A549 (cell line): ENCODE results near the gene RBM4B. TPM values are rescaled to one million over a fixed set of nuclear protein-coding genes. Genes with fewer than 3 reads are reported as not detected.

Experiments used
- ZC3H11A ChIP-seq: fragments of 450-650 bp; IDR thresholded peaks from 2 replicates; pipeline ENCODE4 v1.6.1; 2014; ENCODE audit warnings: antibody characterized with exemption, mild to moderate bottlenecking
- ZFP36 ChIP-seq: fragments of 450-650 bp; IDR thresholded peaks from 2 replicates; pipeline ENCODE4 v1.6.1; 2014; ENCODE audit warnings: borderline replicate concordance; ENCODE audit not compliant: partially characterized antibody
- polyA plus RNA-seq, 4 experiments: library from polyadenylated mRNA; depleted of rRNA in 3 of 4; stranded (reverse); fragments of >200 nt; fragmentation: RNase III in 1 of 4; extraction: RNeasy Plus Mini Kit Qiagen cat#74134 plus additional on column Dnase treatment in 1 of 4; gene quantifications; 2 replicates in 3 of 4; 3 replicates in 1 of 4; pipeline ENCODE4 v1.2.3, GENCODE V29; 2011 to 2017
- small RNA-seq, 6 experiments: library from RNA; depleted of rRNA; stranded (forward); fragments of <200 nt; gene quantifications; one replicate each; pipeline ENCODE3, GENCODE V24; 2012
- TF ChIP-seq, protein P1 (sequence below): fragments of >200 bp; sonication (Bioruptor Twin); formaldehyde crosslinking; IDR thresholded peaks from 3 replicates; pipeline ENCODE4 v1.5.1; 2016

The RBM4B gene
- polyA plus RNA-seq, 2 of the 4 experiments (the other 2 are of a cell fraction), result 28.0 to 32.7 TPM

DNA sequence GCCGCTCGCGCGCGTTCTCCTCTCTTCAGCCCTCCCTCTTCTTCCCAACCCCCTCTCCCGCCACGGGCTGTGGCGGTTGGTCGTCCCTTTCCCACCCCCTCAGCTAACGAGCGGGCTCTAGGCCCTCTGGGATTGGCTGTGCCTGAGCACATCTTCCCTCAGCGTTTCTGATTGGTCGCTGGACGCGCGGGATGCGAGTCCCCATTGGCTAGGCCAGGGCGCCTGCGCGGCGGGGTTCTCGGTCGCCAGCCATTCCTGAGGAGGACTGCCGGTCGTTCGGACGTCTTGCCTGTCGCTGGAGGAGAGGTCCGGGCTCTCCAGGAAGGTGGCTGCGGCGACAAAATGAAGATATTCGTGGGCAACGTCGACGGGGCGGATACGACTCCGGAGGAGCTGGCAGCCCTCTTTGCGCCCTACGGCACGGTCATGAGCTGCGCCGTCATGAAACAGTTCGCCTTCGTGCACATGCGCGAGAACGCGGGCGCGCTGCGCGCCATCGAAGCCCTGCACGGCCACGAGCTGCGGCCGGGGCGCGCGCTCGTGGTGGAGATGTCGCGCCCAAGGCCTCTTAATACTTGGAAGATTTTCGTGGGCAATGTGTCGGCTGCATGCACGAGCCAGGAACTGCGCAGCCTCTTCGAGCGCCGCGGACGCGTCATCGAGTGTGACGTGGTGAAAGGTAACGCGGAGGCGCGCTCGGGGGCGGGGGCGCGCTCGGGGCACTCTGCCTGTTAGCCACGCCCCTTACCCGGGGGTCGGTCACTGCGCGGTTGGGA lies 61.1 kb downstream of the RBM4B start, which contains the start of gene RBM14 (continued):
- TF ChIP-seq ZC3H11A (no peak), ZFP36 (no peak)
- TF ChIP-seq, protein P1, sequence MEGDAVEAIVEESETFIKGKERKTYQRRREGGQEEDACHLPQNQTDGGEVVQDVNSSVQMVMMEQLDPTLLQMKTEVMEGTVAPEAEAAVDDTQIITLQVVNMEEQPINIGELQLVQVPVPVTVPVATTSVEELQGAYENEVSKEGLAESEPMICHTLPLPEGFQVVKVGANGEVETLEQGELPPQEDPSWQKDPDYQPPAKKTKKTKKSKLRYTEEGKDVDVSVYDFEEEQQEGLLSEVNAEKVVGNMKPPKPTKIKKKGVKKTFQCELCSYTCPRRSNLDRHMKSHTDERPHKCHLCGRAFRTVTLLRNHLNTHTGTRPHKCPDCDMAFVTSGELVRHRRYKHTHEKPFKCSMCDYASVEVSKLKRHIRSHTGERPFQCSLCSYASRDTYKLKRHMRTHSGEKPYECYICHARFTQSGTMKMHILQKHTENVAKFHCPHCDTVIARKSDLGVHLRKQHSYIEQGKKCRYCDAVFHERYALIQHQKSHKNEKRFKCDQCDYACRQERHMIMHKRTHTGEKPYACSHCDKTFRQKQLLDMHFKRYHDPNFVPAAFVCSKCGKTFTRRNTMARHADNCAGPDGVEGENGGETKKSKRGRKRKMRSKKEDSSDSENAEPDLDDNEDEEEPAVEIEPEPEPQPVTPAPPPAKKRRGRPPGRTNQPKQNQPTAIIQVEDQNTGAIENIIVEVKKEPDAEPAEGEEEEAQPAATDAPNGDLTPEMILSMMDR, result no peak

Small RNAs within 50 kb of the gene (small RNA-seq; reads per million reads assigned to genes)
- gene RN7SL12P (0 reads per million in 6 experiments), gene RNU4-39P (0 to 0.43 (median 0) reads per million in 6 experiments)

Other genes starting within 250 kb of the RBM4B start
- 62.9 and 70.1 TPM in 2 replicates for gene MRPL11, start 239.0 kb downstream of the RBM4B start, polyA plus RNA-seq (2011; rRNA removed)
- gene MRPL11, start 239.0 kb downstream of the RBM4B start, polyA plus RNA-seq (2017; fragmentation: RNase III; extraction: RNeasy Plus Mini Kit Qiagen cat#74134 plus additional on column Dnase treatment), result 71.9 to 73.8 TPM (median 73.5 TPM) in 3 replicates
- gene PELI3, start 211.0 kb downstream of the RBM4B start, polyA plus RNA-seq (2011; rRNA removed), result 2.3 and 2.7 TPM in 2 replicates
- gene PELI3, start 211.0 kb downstream of the RBM4B start, polyA plus RNA-seq (2017; fragmentation: RNase III; extraction: RNeasy Plus Mini Kit Qiagen cat#74134 plus additional on column Dnase treatment), result 4.4 to 5.7 TPM (median 5.6 TPM) in 3 replicates
- 52.2 TPM in 2 replicates for gene DPP3, start 197.5 kb downstream of the RBM4B start, polyA plus RNA-seq (2011; rRNA removed)
- gene DPP3, start 197.5 kb downstream of the RBM4B start, polyA plus RNA-seq (2017; fragmentation: RNase III; extraction: RNeasy Plus Mini Kit Qiagen cat#74134 plus additional on column Dnase treatment), result 70.5 to 71.7 TPM (median 71.1 TPM) in 3 replicates
- gene BBS1, start 167.3 kb downstream of the RBM4B start, polyA plus RNA-seq (2011; rRNA removed), result 12.5 and 14.7 TPM in 2 replicates
- 10.9 to 13.4 TPM (median 12.5 TPM) in 3 replicates for gene BBS1, start 167.3 kb downstream of the RBM4B start, polyA plus RNA-seq (2017; fragmentation: RNase III; extraction: RNeasy Plus Mini Kit Qiagen cat#74134 plus additional on column Dnase treatment)
- 8.4 and 8.6 TPM in 2 replicates for gene ZDHHC24, start 131.8 kb downstream of the RBM4B start, polyA plus RNA-seq (2011; rRNA removed)
- gene ZDHHC24, start 131.8 kb downstream of the RBM4B start, polyA plus RNA-seq (2017; fragmentation: RNase III; extraction: RNeasy Plus Mini Kit Qiagen cat#74134 plus additional on column Dnase treatment), result 6.8 to 9.3 TPM (median 8.7 TPM) in 3 replicates
- gene ACTN3, start 131.0 kb downstream of the RBM4B start, polyA plus RNA-seq (2011; rRNA removed), result 0.03 TPM in 1 of 2 replicates, not detected in the other
- not detected in 3 replicates for gene ACTN3, start 131.0 kb downstream of the RBM4B start, polyA plus RNA-seq (2017; fragmentation: RNase III; extraction: RNeasy Plus Mini Kit Qiagen cat#74134 plus additional on column Dnase treatment)
- 19.2 and 29.1 TPM in 2 replicates for gene CTSF, start 109.3 kb downstream of the RBM4B start, polyA plus RNA-seq (2011; rRNA removed)
- gene CTSF, start 109.3 kb downstream of the RBM4B start, polyA plus RNA-seq (2017; fragmentation: RNase III; extraction: RNeasy Plus Mini Kit Qiagen cat#74134 plus additional on column Dnase treatment), result 23.0 to 32.1 TPM (median 29.8 TPM) in 3 replicates
- 0.47 and 0.54 TPM in 2 replicates for gene CCDC87, start 84.8 kb downstream of the RBM4B start, polyA plus RNA-seq (2011; rRNA removed)
- gene CCDC87, start 84.8 kb downstream of the RBM4B start, polyA plus RNA-seq (2017; fragmentation: RNase III; extraction: RNeasy Plus Mini Kit Qiagen cat#74134 plus additional on column Dnase treatment), result 0.56 to 0.68 TPM (median 0.65 TPM) in 3 replicates
- gene CCS, start 84.7 kb downstream of the RBM4B start, polyA plus RNA-seq (2011; rRNA removed), result 17.2 and 18.3 TPM in 2 replicates
- 40.3 to 48.2 TPM (median 46.5 TPM) in 3 replicates for gene CCS, start 84.7 kb downstream of the RBM4B start, polyA plus RNA-seq (2017; fragmentation: RNase III; extraction: RNeasy Plus Mini Kit Qiagen cat#74134 plus additional on column Dnase treatment)
- 33.0 and 38.0 TPM in 2 replicates for gene RBM14, start 61.3 kb downstream of the RBM4B start, polyA plus RNA-seq (2011; rRNA removed)
- 99.7 to 103 TPM (median 102 TPM) in 3 replicates for gene RBM14, start 61.3 kb downstream of the RBM4B start, polyA plus RNA-seq (2017; fragmentation: RNase III; extraction: RNeasy Plus Mini Kit Qiagen cat#74134 plus additional on column Dnase treatment)
- 190 and 264 TPM in 2 replicates for gene RBM4, start 39.2 kb downstream of the RBM4B start, polyA plus RNA-seq (2011; rRNA removed)
- 164 to 171 TPM (median 168 TPM) in 3 replicates for gene RBM4, start 39.2 kb downstream of the RBM4B start, polyA plus RNA-seq (2017; fragmentation: RNase III; extraction: RNeasy Plus Mini Kit Qiagen cat#74134 plus additional on column Dnase treatment)
- 4.4 and 5.8 TPM in 2 replicates for gene SPTBN2, start 51.3 kb upstream of the RBM4B start, polyA plus RNA-seq (2011; rRNA removed)
- gene SPTBN2, start 51.3 kb upstream of the RBM4B start, polyA plus RNA-seq (2017; fragmentation: RNase III; extraction: RNeasy Plus Mini Kit Qiagen cat#74134 plus additional on column Dnase treatment), result 8.1 to 9.9 TPM (median 9.6 TPM) in 3 replicates
- gene RCE1, start 165.6 kb upstream of the RBM4B start, polyA plus RNA-seq (2011; rRNA removed), result 20.3 and 22.1 TPM in 2 replicates
- 21.3 to 23.3 TPM (median 22.5 TPM) in 3 replicates for gene RCE1, start 165.6 kb upstream of the RBM4B start, polyA plus RNA-seq (2017; fragmentation: RNase III; extraction: RNeasy Plus Mini Kit Qiagen cat#74134 plus additional on column Dnase treatment)
- gene LRFN4, start 179.2 kb upstream of the RBM4B start, polyA plus RNA-seq (2011; rRNA removed), result 7.9 and 8.8 TPM in 2 replicates
- gene LRFN4, start 179.2 kb upstream of the RBM4B start, polyA plus RNA-seq (2017; fragmentation: RNase III; extraction: RNeasy Plus Mini Kit Qiagen cat#74134 plus additional on column Dnase treatment), result 33.9 to 50.0 TPM (median 44.7 TPM) in 3 replicates